T-helper 2 cell treated with Interferon-gamma antibody and Interleukin-4, amounts not matched to agents 5 μg/mL and 100 μg/mL, for 36 hours (primary cell): ENCODE measurements around the gene HERC4.

Experiments
- DNase-seq: peaks from one replicate; pipeline ENCODE4 v3.0.0; 2021; ENCODE audit warnings: low spot score
- H3K27ac Mint-ChIP-seq: one replicate; pipeline ENCODE4 v1.8.0; 2021; ENCODE audit warnings: mild to moderate bottlenecking, mixed read lengths
- H3K27me3 Mint-ChIP-seq: one replicate; pipeline ENCODE4 v1.8.0; 2021; ENCODE audit warnings: low read depth, mixed read lengths
- H3K36me3 Mint-ChIP-seq: one replicate; pipeline ENCODE4 v1.8.0; 2021; ENCODE audit warnings: low read depth, mixed read lengths
- H3K4me1 Mint-ChIP-seq: one replicate; pipeline ENCODE4 v1.8.0; 2021; ENCODE audit warnings: low read depth, mixed read lengths
- H3K4me3 Mint-ChIP-seq: one replicate; pipeline ENCODE4 v1.8.0; 2022; ENCODE audit warnings: mild to moderate bottlenecking, moderate library complexity, mixed read lengths
- H3K9me3 Mint-ChIP-seq: one replicate; pipeline ENCODE4 v1.8.0; 2021; ENCODE audit warnings: mixed read lengths

HERC4 gene

DNA sequence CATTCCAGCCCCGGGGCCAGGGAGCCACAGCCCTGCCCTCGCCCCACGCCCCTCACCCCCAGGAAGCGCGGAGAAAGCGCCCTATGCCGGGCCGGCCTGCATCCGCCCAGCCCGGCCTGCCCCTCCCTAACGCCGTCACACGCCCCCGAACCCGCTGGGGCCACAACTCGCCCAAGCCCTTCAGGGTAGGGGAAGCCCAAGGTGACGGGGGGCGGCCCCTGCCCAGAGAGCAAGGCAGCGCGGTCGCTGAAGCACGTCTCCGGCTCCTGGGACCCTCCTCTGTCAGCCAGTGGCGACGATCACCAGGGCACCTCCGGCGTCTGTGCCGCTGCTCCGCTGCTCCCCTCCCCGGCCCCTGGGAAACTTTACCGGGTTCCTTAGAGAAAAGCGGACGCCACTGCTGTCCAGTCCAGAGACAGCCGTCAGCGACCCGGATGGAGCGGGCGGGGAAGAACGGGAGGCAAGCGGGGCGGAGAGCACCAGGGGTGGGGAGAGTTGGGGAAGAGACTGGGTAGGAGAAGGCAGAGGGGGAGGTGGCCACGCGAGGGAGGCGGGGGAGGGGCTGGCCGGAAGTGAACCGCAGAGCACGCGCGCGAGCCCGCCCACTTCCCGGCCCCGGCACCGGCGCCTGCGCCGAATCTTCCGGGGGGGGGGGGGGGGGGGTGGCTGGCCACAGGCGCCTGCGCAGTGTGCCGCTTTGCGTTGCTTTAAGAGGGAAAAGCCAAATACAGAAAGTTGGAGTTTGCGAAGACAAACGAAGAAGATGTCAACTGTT, at the start of gene HERC4:
Gene HERC4 (minus strand): TSS at position 509 of the 775 bp plus-strand sequence. CDS start 2,175 bp downstream, outside the sequence.
- Mint-ChIP-seq H3K36me3 (peaks cover 22% of the 10 kb centered on the region), H3K9me3 (no peaks in the 10 kb centered on the region), H3K4me3 (peak within 1 kb of the TSS; percentile 96), H3K4me1 (peaks cover 45% of the 10 kb centered on the region), H3K27ac (peak within 1 kb of the TSS; percentile 91), H3K27me3 (no peaks in the 10 kb centered on the region)
- peak; percentile 84 for DNase-seq

GRCh38 chr10:68124718-68125117, 49.6 kb upstream of the HERC4 start:
- no peak overlapping the region for H3K4me3 Mint-ChIP-seq
- H3K27me3 Mint-ChIP-seq, result peaks cover 7% of the 10 kb centered on the region
- H3K27ac Mint-ChIP-seq, result no peak overlapping the region
- no peak for DNase-seq
- no peaks in the 10 kb centered on the region for H3K4me1 Mint-ChIP-seq
- no peaks in the 10 kb centered on the region for H3K9me3 Mint-ChIP-seq
- H3K36me3 Mint-ChIP-seq, result no peaks in the 10 kb centered on the region

DNA sequence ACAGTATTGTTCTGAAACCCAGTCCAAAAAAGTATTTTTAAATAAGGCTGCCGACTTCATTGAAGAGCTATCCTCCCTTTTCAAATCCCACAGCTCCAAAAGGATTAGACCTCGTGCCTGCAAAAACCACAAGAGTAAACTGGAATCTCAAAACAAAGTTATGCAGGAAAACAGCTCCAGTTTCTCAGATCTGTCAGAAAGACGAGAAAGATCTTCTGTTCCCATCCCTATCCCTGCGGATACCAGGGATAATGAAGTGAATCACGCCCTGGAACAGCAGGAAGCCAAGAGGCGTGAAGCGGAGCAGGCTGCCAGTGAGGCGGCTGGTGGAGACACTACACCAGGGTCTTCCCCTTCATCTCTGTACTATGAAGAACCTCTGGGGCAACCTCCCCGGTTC, 46.8 kb upstream of the HERC4 start:
- Mint-ChIP-seq H3K36me3 (no peaks in the 10 kb centered on the region), H3K27ac (no peak overlapping the region)

DNA sequence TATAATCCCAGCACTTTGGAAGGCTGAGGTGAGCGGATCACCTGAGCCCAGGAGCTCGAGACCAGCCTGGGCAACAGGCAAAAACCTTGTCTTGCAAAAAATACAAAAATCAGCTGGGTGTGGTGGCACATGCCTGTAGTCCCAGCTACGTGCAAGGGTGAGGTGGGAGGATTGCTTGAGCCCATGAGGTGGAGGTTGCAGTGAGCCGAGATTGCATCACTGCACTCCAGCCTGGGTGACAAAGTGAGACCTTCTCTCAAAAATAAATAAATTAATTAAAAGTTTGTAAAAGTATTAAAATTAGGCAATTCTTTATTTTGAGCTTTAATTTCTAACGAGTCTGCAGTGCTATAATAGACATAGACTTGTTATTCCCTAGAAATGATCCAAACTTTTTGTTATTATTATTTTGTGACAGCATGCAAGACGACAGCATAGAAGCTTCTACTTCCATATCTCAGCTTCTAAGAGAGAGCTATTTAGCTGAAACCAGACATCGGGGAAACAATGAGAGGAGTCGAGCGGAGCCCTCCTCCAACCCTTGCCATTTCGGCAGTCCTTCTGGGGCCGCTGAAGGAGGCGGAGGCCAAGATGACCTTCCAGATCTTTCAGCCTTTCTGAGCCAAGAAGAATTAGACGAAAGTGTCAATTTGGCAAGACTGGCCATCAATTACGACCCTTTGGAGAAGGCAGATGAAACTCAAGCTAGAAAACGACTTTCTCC, 46.1 kb upstream of the HERC4 start:
- H3K27me3 Mint-ChIP-seq, result peaks cover 12% of the 10 kb centered on the region
- H3K4me1 Mint-ChIP-seq, result no peaks in the 10 kb centered on the region
- no peak overlapping the region for H3K27ac Mint-ChIP-seq
- DNase-seq, result no peak
- no peaks in the 10 kb centered on the region for H3K9me3 Mint-ChIP-seq
- no peak overlapping the region for H3K4me3 Mint-ChIP-seq
- H3K36me3 Mint-ChIP-seq, result no peaks in the 10 kb centered on the region

More for the DNA sequence above, 46.8 kb upstream of the HERC4 start:
- H3K27me3 Mint-ChIP-seq, result peaks cover 12% of the 10 kb centered on the region
- no peaks in the 10 kb centered on the region for H3K9me3 Mint-ChIP-seq
- no peak overlapping the region for H3K4me3 Mint-ChIP-seq
- DNase-seq, result no peak
- H3K4me1 Mint-ChIP-seq, result no peaks in the 10 kb centered on the region

DNA sequence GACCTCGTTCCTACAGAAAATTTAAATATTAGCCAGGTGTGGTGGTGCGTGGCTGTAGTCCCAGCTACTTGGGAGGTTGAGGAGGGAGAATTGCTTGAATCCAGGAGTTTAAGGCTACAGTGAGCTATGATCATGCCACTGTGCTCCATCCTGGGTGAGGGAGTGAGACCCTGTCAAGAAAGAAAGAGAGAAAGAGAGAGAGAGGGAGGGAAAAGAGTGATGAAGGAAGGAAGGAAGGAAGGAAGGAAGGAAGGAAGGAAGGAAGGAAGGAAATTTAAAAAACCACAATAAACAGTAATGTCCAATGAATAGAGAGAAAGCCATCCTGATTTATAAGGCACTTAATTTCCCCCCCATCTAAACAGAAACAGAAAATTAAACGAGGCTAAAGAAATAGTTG, 43.6 kb upstream of the HERC4 start:
- Mint-ChIP-seq H3K36me3 (no peaks in the 10 kb centered on the region), H3K27me3 (peaks cover 13% of the 10 kb centered on the region), H3K4me1 (peaks cover 1% of the 10 kb centered on the region), H3K27ac (no peak overlapping the region), H3K9me3 (no peaks in the 10 kb centered on the region), H3K4me3 (no peak overlapping the region)
- DNase-seq, result no peak

DNA sequence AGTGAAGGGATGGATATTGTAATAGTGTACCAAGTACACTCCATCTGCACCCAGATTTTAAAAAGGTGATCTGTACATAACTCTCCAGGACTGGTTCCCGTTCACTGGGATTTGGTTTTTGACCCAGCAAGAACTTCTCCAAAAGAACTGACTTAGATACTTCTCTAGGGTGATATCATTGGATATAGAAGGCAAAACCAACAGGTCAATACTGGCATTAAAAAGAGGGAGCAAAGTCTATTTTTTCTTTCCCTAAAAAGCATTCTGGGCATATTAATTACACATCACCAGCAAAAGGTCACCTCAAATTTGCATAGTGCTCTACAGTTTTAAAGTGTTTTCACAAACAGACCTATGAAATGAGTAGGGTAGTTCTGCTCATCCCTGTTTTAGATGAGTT, 37.8 kb upstream of the HERC4 start:
- H3K36me3 Mint-ChIP-seq, result no peaks in the 10 kb centered on the region
- DNase-seq, result no peak
- H3K4me1 Mint-ChIP-seq, result peaks cover 1% of the 10 kb centered on the region
- H3K9me3 Mint-ChIP-seq, result no peaks in the 10 kb centered on the region
- H3K27me3 Mint-ChIP-seq, result peaks cover 22% of the 10 kb centered on the region
- H3K27ac Mint-ChIP-seq, result no peak overlapping the region
- H3K4me3 Mint-ChIP-seq, result no peak overlapping the region

DNA sequence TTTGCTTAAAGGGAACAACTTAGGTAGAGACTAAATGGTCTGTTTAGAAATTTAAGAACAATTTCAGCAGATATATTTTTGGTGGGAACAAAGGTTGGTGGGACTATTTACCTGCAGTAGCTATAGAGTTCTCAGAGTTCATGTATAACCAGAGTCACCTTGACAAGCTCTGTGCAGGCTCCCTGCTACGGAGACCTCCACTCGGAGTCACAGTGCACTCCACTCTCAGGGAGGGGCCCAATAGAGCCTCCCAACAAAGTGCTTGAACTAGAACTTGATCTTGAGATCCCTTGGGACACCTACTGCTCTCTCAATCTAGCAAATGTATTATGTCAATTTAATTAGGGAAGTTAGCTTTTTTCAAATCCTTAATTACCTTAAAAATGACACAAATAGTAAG, 36.5 kb upstream of the HERC4 start:
- no peak overlapping the region for H3K4me3 Mint-ChIP-seq
- no peaks in the 10 kb centered on the region for H3K9me3 Mint-ChIP-seq
- H3K36me3 Mint-ChIP-seq, result no peaks in the 10 kb centered on the region
- peaks cover 1% of the 10 kb centered on the region for H3K4me1 Mint-ChIP-seq
- DNase-seq, result no peak
- H3K27ac Mint-ChIP-seq, result no peak overlapping the region
- peaks cover 22% of the 10 kb centered on the region for H3K27me3 Mint-ChIP-seq

DNA sequence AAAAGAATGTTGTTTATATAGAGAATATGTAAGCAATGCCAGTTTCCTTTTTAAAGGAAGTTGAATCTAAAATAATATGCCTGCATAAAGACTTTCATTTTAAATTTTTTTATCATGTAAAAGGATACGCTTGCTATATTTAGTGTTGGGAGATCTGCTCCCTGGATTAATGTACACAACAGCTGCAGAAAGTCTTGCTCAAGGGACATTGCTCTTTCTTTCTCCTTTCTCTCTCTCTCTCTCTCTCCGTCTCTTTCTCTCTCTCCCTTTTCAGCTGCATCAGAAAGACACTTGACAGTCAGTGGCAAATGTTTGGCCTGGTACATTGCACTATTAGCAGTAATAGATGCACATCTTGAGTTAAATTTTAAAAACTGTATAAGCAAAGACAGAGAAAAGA, 34.9 kb upstream of the HERC4 start:
- no peaks in the 10 kb centered on the region for H3K36me3 Mint-ChIP-seq
- no peak overlapping the region for H3K4me3 Mint-ChIP-seq
- H3K9me3 Mint-ChIP-seq, result no peaks in the 10 kb centered on the region
- H3K4me1 Mint-ChIP-seq, result no peaks in the 10 kb centered on the region
- no peak overlapping the region for H3K27ac Mint-ChIP-seq
- H3K27me3 Mint-ChIP-seq, result peaks cover 23% of the 10 kb centered on the region
- DNase-seq, result no peak

DNA sequence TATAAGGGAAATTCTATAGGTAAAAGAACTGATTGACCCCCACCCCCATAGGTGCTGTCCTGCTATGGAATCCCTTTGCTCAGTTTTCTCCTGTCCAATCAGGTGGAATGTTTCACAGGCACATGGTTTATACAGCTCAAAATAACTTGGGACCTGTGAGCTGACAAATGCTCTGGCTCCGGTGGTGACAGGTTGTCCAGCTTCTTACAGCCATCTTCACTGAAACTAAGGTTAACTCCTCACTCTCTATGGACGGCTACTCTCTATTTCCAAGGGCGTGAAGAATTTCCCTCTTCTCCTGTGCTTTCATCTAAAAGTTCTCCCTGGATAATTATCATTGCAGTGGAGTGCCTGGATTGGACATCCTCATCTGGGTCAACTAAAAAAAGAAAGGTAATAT, 34.2 kb upstream of the HERC4 start, which contains the start of gene MYPN:
Gene MYPN (plus strand): TSS at position 158 of the 400 bp plus-strand sequence. CDS start 11,951 bp downstream, outside the sequence.
- no peaks in the 10 kb centered on the region for H3K9me3 Mint-ChIP-seq
- no peaks in the 10 kb centered on the region for H3K4me1 Mint-ChIP-seq
- DNase-seq, result no peak
- no peaks in the 10 kb centered on the region for H3K36me3 Mint-ChIP-seq
- H3K4me3 Mint-ChIP-seq, result no peak within 1 kb of the TSS
- peaks cover 23% of the 10 kb centered on the region for H3K27me3 Mint-ChIP-seq
- H3K27ac Mint-ChIP-seq, result no peak within 1 kb of the TSS

DNA sequence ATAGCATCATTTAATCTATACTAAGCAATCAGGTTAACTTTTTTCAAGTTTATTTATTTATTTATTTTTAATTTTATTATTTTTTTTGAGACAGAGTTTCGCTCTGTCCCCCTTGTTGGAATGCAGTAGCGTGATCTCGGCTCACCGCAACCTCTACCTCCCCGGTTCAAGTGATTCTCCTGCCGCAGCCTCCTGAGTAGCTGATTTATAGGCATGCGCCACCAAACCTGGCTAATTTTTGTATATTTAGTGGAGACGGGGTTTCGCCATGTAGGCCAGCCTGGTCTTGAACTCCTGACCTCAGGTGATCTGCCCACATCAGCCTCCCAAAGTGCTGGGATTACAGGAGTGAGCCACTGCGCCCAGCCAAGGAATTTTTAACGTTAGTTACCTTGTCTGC, 33.6 kb upstream of the HERC4 start:
- H3K4me1 Mint-ChIP-seq, result no peaks in the 10 kb centered on the region

GRCh38 chr10:68108051-68108450, 33.0 kb upstream of the HERC4 start:
- Mint-ChIP-seq H3K4me1 (no peaks in the 10 kb centered on the region), H3K36me3 (no peaks in the 10 kb centered on the region), H3K27me3 (peaks cover 19% of the 10 kb centered on the region), H3K4me3 (no peak overlapping the region), H3K9me3 (no peaks in the 10 kb centered on the region), H3K27ac (no peak overlapping the region)
- no peak for DNase-seq

More for the DNA sequence above, 33.6 kb upstream of the HERC4 start:
- Mint-ChIP-seq H3K36me3 (no peaks in the 10 kb centered on the region), H3K9me3 (no peaks in the 10 kb centered on the region), H3K27me3 (peaks cover 21% of the 10 kb centered on the region), H3K4me3 (no peak overlapping the region), H3K27ac (no peak overlapping the region)
- DNase-seq, result no peak

- H3K36me3 Mint-ChIP-seq, result no peaks in the 10 kb centered on the region
- no peak overlapping the region for H3K4me3 Mint-ChIP-seq
- peaks cover 16% of the 10 kb centered on the region for H3K27me3 Mint-ChIP-seq
- no peak for DNase-seq
- H3K27ac Mint-ChIP-seq, result no peak overlapping the region
- no peaks in the 10 kb centered on the region for H3K9me3 Mint-ChIP-seq
- no peaks in the 10 kb centered on the region for H3K4me1 Mint-ChIP-seq
These were observed 32.6 kb upstream of the HERC4 start for GRCh38 chr10:68107651-68108050.

- Mint-ChIP-seq H3K4me1 (no peaks in the 10 kb centered on the region), H3K27ac (no peak overlapping the region), H3K9me3 (no peaks in the 10 kb centered on the region), H3K4me3 (no peak overlapping the region), H3K27me3 (peaks cover 19% of the 10 kb centered on the region), H3K36me3 (no peaks in the 10 kb centered on the region)
- no peak for DNase-seq
These were observed 31.6 kb upstream of the HERC4 start for GRCh38 chr10:68106656-68107055.

- no peak for DNase-seq
- H3K36me3 Mint-ChIP-seq, result no peaks in the 10 kb centered on the region
- H3K27ac Mint-ChIP-seq, result no peak overlapping the region
- H3K4me3 Mint-ChIP-seq, result no peak overlapping the region
- peaks cover 22% of the 10 kb centered on the region for H3K27me3 Mint-ChIP-seq
- H3K4me1 Mint-ChIP-seq, result no peaks in the 10 kb centered on the region
- H3K9me3 Mint-ChIP-seq, result no peaks in the 10 kb centered on the region
These were observed 30.7 kb upstream of the HERC4 start for GRCh38 chr10:68105820-68106219.
